Heart left ventricle (tissue), 16 donors: ENCODE results near the gene GPC2. TPM values are rescaled to one million over a fixed set of nuclear protein-coding genes. Genes with fewer than 3 reads are reported as not detected.

Source experiments
- ATAC-seq, 4 donors: fragments of 200-7000 bp; cut with Tn5 transposase; one replicate each; pipeline ENCODE4 v1.9.1; 2020 to 2022; ENCODE audit warnings: moderate library complexity in 4 of 4, mild to moderate bottlenecking in 3 of 4, moderate number of reproducible peaks in 1 of 4
- DNase-seq, 5 donors: peaks; one replicate each; pipeline ENCODE4 v3.0.0-alpha.2; 2020
- H3K27ac ChIP-seq, 12 donors: fragments of 200-600 bp; sonication (generic) in 4 of 12; one replicate each; pipeline versions ENCODE4 v1.5.0 to v1.8.0; 2016 to 2022; ENCODE audit warnings: mild to moderate bottlenecking in 2 of 12
- H3K27me3 ChIP-seq, 9 donors: fragments of 200-600 bp; sonication (generic) in 2 of 9; one replicate each; pipeline versions ENCODE4 v1.5.1 to v1.8.0; 2016 to 2022; ENCODE audit warnings: mild to moderate bottlenecking in 3 of 9
- H3K36me3 ChIP-seq, 9 donors: fragments of 200-600 bp; sonication (generic) in 2 of 9; one replicate each; pipeline versions ENCODE4 v1.5.0 to v1.8.0; 2018 to 2022; ENCODE audit warnings: mild to moderate bottlenecking in 2 of 9
- H3K4me1 ChIP-seq, 12 donors: fragments of 200-600 bp; sonication (generic) in 4 of 12; one replicate each; pipeline versions ENCODE4 v1.5.0 to v1.8.0; 2016 to 2022; ENCODE audit warnings: mild to moderate bottlenecking in 3 of 12
- H3K4me3 ChIP-seq, 12 donors: fragments of 200-600 bp; sonication (generic) in 4 of 12; one replicate each; pipeline versions ENCODE4 v1.5.0 to v1.8.0; 2017 to 2022; ENCODE audit warnings: mild to moderate bottlenecking in 9 of 12, moderate library complexity in 4 of 12
- H3K9me3 ChIP-seq, 12 donors: fragments of 200-600 bp; sonication (generic) in 4 of 12; one replicate each; pipeline versions ENCODE4 v1.5.0 to v1.8.0; 2016 to 2022; ENCODE audit warnings: mild to moderate bottlenecking in 1 of 12
- CTCF ChIP-seq, 12 donors: fragments of 200-600 bp; sonication (generic) in 4 of 12; IDR thresholded peaks; one replicate each; pipeline versions ENCODE4 v1.5.0 to v1.8.0; 2018 to 2022; ENCODE audit warnings: antibody characterized with exemption in 12 of 12, mild to moderate bottlenecking in 5 of 12
- POLR2A ChIP-seq, 2 donors: fragments of 450-650 bp; IDR thresholded peaks; one replicate each; pipeline ENCODE4 v1.6.1; 2017; ENCODE audit warnings: antibody characterized with exemption in 2 of 2, mild to moderate bottlenecking in 2 of 2, moderate library complexity in 2 of 2
- whole genome bisulfite sequencing, 4 donors: extraction: QIAGEN DNeasy Blood & Tissue Kit in 2 of 4; methylation state at CpG; one replicate each; pipeline versions ENCODE4 v1.1.5 to v1.1.7; 2013 to 2018; 5-methylcytosine and 5-hydroxymethylcytosine counted together
- intact Hi-C, 10 donors: fragments of 100-400 bp; cut with DNase I; formaldehyde crosslinking; loops; one replicate each; pipeline versions ENCODE4 v1.11.1 to v1.14.2; 2022
- polyA plus RNA-seq, 2 donors: library from polyadenylated mRNA; stranded (reverse); fragments of 200-250 nt; gene quantifications; one replicate each; pipeline ENCODE4 v1.2.3, GENCODE V29; 2013
- total RNA-seq, 9 donors: library from RNA; depleted of rRNA in 2 of 9; stranded (reverse); fragments of >200 nt in 2 of 9; fragmentation: NEBNext Ultra II Directional in 3 of 9; extraction: Animal tissue kit (Norgen Biotek cat#: 25700) in 3 of 9; gene quantifications; one replicate each; pipeline versions ENCODE4 v1.1.0 to v1.2.4, GENCODE V29; 2016 to 2023
- donor health status: ischemic (EF 13 %, LVEDD 7.1; RV severe dilation, severe dysfunction).
- donor health status: healthy with polysubstance abuse.
- donor health status: DM: no; HTN: yes; CAD: no.
- donor health status: DM: no; HTN: no; CAD: no.
- donor health status: ischemic (EF 25% LVEDD 6.9; RV normal size, moderate dysfunction).
- donor health status: ischemic (EF 25% LVEDD 5.7; RV mildly dilated, moderate dysfunction).
- donor health status: healthy.
- donor health status: DM: yes; HTN: yes; CAD: no.
- donor health status: ischemic (EF 35%, LVEDD 5.7; RV mildly dilated, moderate dysfunction).
- donor health status: nonischemic (EF 11% LVEDD 7.7; RV severe dilation, severe dysfunction).
- donor health status: DM: yes; HTN: yes; CAD: no.
- donor health status: PGD.
- donor health status: ischemic (EF 29% LVEDD 5.4; RV normal size, mild dysfunction).
- donor health status: nonischemic (EF 23%, LVEDD 6.1; RV moderate dilation, normal function).

The GPC2 gene
- total and polyA plus RNA-seq, 11 donors, result 0.27 to 1.1 (median 0.50) TPM; not detected in 2

- 64 to 73% (median 69%) methylated on average over 5 to 6 of the region's 6 CpGs for WGBS, 4 donors
Measured at GRCh38 chr7:100213672-100214071, 36.5 kb upstream of the GPC2 start.

GRCh38 chr7:100212631-100213286 lies 35.6 kb upstream of the GPC2 start:
- no peaks in the 10 kb centered on the region for H3K9me3 ChIP-seq
- WGBS, 4 donors, result 86 to 93% (median 89%) methylated on average over 5 of the region's 5 CpGs
- peaks cover 0 to 13% (median 0%) of the 10 kb centered on the region in 12 donors for H3K4me1 ChIP-seq
- no peak for ATAC-seq
- H3K4me3 ChIP-seq, result no peak overlapping the region
- H3K27me3 ChIP-seq, result peaks cover 0 to 7% (median 0%) of the 10 kb centered on the region in 9 donors
- intact Hi-C loops, result loop anchor here in 3 of 10 donors (5.0 to 10.0 kb wide), 3 partner anchors 80 to 218 kb away; no protein-coding TSS in a partner anchor
- no peaks in the 10 kb centered on the region for H3K36me3 ChIP-seq
- TF ChIP-seq CTCF (IDR thresholded peaks at IDR 0.05), result no peak
- no peak for TF ChIP-seq POLR2A (IDR thresholded peaks at IDR 0.05)
- no peak for DNase-seq
- H3K27ac ChIP-seq, result no peak overlapping the region

More at GRCh38 chr7:100213672-100214071, 36.5 kb upstream of the GPC2 start:
- H3K9me3 ChIP-seq, result no peaks in the 10 kb centered on the region
- peaks cover 0 to 13% (median 0%) of the 10 kb centered on the region in 12 donors for H3K4me1 ChIP-seq
- no peak for TF ChIP-seq CTCF (IDR thresholded peaks at IDR 0.05)
- TF ChIP-seq POLR2A (IDR thresholded peaks at IDR 0.05), result no peak
- H3K4me3 ChIP-seq, result no peak overlapping the region
- H3K27ac ChIP-seq, result no peak overlapping the region
- ATAC-seq, result no peak
- no peaks in the 10 kb centered on the region for H3K36me3 ChIP-seq
- DNase-seq, result no peak
- intact Hi-C loops, result loop anchor here in 3 of 10 donors (5.0 to 10.0 kb wide), 3 partner anchors 81 to 219 kb away; no protein-coding TSS in a partner anchor
- peaks cover 0 to 5% (median 0%) of the 10 kb centered on the region in 9 donors for H3K27me3 ChIP-seq

DNA sequence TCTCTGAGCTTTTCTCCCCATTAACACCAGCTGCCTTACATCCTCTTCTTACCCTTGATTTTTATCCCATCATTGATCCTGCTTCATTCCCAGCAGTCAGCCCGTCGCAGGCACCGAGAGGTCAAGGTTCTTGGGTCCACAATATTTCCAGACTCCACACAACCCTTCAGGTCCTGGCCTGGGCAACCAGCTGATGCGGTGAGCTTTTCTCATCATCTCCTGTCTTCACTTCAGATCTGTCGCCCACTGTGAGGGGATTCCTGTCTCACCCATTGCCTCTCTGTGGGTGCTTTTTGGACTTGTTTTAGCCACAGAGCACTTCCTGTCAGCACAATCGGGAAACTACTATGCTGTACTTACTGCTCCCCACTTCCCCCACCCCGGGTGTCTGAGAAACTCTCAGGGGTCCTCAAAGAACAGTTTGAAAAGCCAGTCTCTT lies 34.2 kb upstream of the GPC2 start:
- Histone ChIP-seq H3K27ac (no peak overlapping the region), H3K9me3 (no peaks in the 10 kb centered on the region), H3K4me1 (peaks cover 0 to 11% (median 0%) of the 10 kb centered on the region in 12 donors), H3K27me3 (peaks cover 0 to 7% (median 0%) of the 10 kb centered on the region in 9 donors), H3K36me3 (no peaks in the 10 kb centered on the region), H3K4me3 (no peak overlapping the region)
- intact Hi-C loops, result loop anchor here in 3 of 10 donors (5.0 to 10.0 kb wide), 3 partner anchors 79 to 217 kb away; no protein-coding TSS in a partner anchor
- DNase-seq (no peak), ATAC-seq (no peak)
- no peak for TF ChIP-seq POLR2A (IDR thresholded peaks at IDR 0.05)
- no peak for TF ChIP-seq CTCF (IDR thresholded peaks at IDR 0.05)
- 78 to 88% (median 81%) methylated on average over 7 of the region's 7 CpGs for WGBS, 4 donors

DNA sequence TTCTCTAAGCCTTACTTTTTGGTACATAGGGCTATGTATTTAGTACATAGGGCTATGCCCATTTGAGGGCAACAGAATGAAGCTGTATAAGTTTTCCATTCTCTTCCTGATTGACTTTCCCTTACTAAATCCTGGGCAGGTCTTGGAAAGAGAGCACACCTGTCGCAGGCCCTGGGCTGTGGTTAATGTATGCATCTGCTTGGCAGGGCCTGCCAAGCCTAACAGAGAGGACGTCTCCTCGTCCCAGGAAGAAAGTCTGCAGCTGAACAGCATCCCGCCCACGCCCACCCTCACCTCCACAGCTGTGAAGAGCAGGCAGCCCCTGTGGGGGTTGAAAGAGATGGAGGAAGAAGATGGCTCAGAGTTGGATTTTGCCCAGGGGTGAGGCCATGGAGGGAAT lies 33.6 kb upstream of the GPC2 start:
- TF ChIP-seq POLR2A (IDR thresholded peaks at IDR 0.05) (no peak), CTCF (IDR thresholded peaks at IDR 0.05) (no peak)
- peaks cover 0 to 7% (median 0%) of the 10 kb centered on the region in 12 donors for H3K4me1 ChIP-seq
- 75 to 84% (median 83%) methylated on average over 5 of the region's 5 CpGs for WGBS, 4 donors
- intact Hi-C loops, result loop anchor here in 3 of 10 donors (5.0 to 10.0 kb wide), 3 partner anchors 79 to 216 kb away; no protein-coding TSS in a partner anchor
- ATAC-seq, result no peak
- no peaks in the 10 kb centered on the region for H3K9me3 ChIP-seq
- H3K27ac ChIP-seq, result no peak overlapping the region
- DNase-seq, result no peak
- no peaks in the 10 kb centered on the region for H3K36me3 ChIP-seq
- peaks cover 0 to 7% (median 0%) of the 10 kb centered on the region in 9 donors for H3K27me3 ChIP-seq
- no peak overlapping the region for H3K4me3 ChIP-seq
